GM20000 (cell line): ENCODE measurements around the gene DHRS12.

Experiments
- DNase-seq: peaks from one replicate; pipeline ENCODE4 v3.0.0; 2012; ENCODE audit warnings: low spot score
- CTCF ChIP-seq: IDR thresholded peaks from 2 replicates; pipeline ENCODE4 v1.5.1; 2012; ENCODE audit warnings: mild to moderate bottlenecking, control low read depth; ENCODE audit errors: extremely low read depth, missing control alignments

The DHRS12 gene

GRCh38 chr13:51747438-51748434 lies 56.2 kb downstream of the DHRS12 start:
- TF ChIP-seq CTCF: no peak
- no peak for DNase-seq

GRCh38 chr13:51746802-51747201 lies 57.2 kb downstream of the DHRS12 start:
- no peak for TF ChIP-seq CTCF
- no peak for DNase-seq

GRCh38 chr13:51745243-51745642 lies 58.7 kb downstream of the DHRS12 start:
- TF ChIP-seq CTCF: no peak

GRCh38 chr13:51742611-51743010 lies 61.4 kb downstream of the DHRS12 start:
- no peak for TF ChIP-seq CTCF
- no peak for DNase-seq

More at GRCh38 chr13:51745243-51745642, 58.7 kb downstream of the DHRS12 start:
- no peak for DNase-seq

GRCh38 chr13:51742031-51742430 lies 61.9 kb downstream of the DHRS12 start:
- no peak for TF ChIP-seq CTCF
- no peak for DNase-seq

GRCh38 chr13:51740698-51741097 lies 63.3 kb downstream of the DHRS12 start:
- TF ChIP-seq CTCF: no peak

GRCh38 chr13:51739027-51739764 lies 64.8 kb downstream of the DHRS12 start:
- DNase-seq: no peak
- no peak for TF ChIP-seq CTCF

More at GRCh38 chr13:51740698-51741097, 63.3 kb downstream of the DHRS12 start:
- DNase-seq: no peak
